GDM1 (cell line): ENCODE measurements around the gene RBM20.
A peak's percentile ranks its signal among the peaks of the same experiment; 100 is the strongest.
"Not testable (repeated sequence)": the region's sequence is repeated elsewhere in the genome, so short reads cannot be mapped to it uniquely, and the experiment has no call there.

Source experiments
- DNase-seq: peaks from one replicate; lab custom pipeline; 2025; lab: John Stamatoyannopoulos, UW

The RBM20 gene

GRCh38 chr10:110704906-110705476 is 60.9 kb downstream of the RBM20 start:
- no peak for DNase-seq

- DNase-seq: not testable (repeated sequence)
These were observed 61.5 kb downstream of the RBM20 start for GRCh38 chr10:110705596-110705995.

GRCh38 chr10:110706690-110707098 is 62.6 kb downstream of the RBM20 start:
- DNase-seq: no peak

GRCh38 chr10:110708776-110709443 is 64.8 kb downstream of the RBM20 start:
- DNase-seq: no peak

GRCh38 chr10:110709444-110709828 is 65.3 kb downstream of the RBM20 start:
- DNase-seq: no peak

GRCh38 chr10:110709964-110710587 is 65.9 kb downstream of the RBM20 start:
- no peak for DNase-seq

GRCh38 chr10:110710621-110711020 is 66.5 kb downstream of the RBM20 start:
- DNase-seq: no peak

- no peak for DNase-seq
These were observed 67.2 kb downstream of the RBM20 start for GRCh38 chr10:110711382-110711781.

GRCh38 chr10:110714356-110714755 is 70.2 kb downstream of the RBM20 start:
- DNase-seq: no peak

GRCh38 chr10:110717781-110718589 is 73.8 kb downstream of the RBM20 start:
- DNase-seq: peak; percentile 15

GRCh38 chr10:110721406-110722038 is 77.4 kb downstream of the RBM20 start:
- DNase-seq: no peak

GRCh38 chr10:110723224-110723891 is 79.2 kb downstream of the RBM20 start:
- no peak for DNase-seq

- DNase-seq: no peak
These were observed 80.2 kb downstream of the RBM20 start for GRCh38 chr10:110724116-110724921.

- DNase-seq: no peak
These were observed 80.8 kb downstream of the RBM20 start for GRCh38 chr10:110724937-110725336.

- no peak for DNase-seq
These were observed 81.9 kb downstream of the RBM20 start for GRCh38 chr10:110725801-110726630.

GRCh38 chr10:110727785-110728184 is 83.6 kb downstream of the RBM20 start:
- DNase-seq: not testable (repeated sequence)

- DNase-seq: no peak
These were observed 86.4 kb downstream of the RBM20 start for GRCh38 chr10:110730345-110731050.

- DNase-seq: no peak
These were observed 89.2 kb downstream of the RBM20 start for GRCh38 chr10:110733218-110733952.
